Ovary (tissue), 3 donors: Measurements from ENCODE around the gene MTHFD1L.

Experiments used
- CTCF ChIP-seq, 3 donors: fragments of 450-650 bp in 2 of 3; fragments of 200-600 bp in 1 of 3; IDR thresholded peaks; one replicate each; pipeline versions ENCODE4 v1.5.1 to v1.8.0; 2016 to 2022; ENCODE audit warnings: antibody characterized with exemption in 3 of 3, mild to moderate bottlenecking in 1 of 3
- EP300 ChIP-seq: sonication (generic); formaldehyde crosslinking; IDR thresholded peaks from one replicate; pipeline ENCODE4 v1.6.1; 2017; ENCODE audit warnings: antibody characterized with exemption
- POLR2A ChIP-seq: fragments of 450-650 bp; IDR thresholded peaks from one replicate; pipeline ENCODE4 v1.6.1; 2017; ENCODE audit warnings: antibody characterized with exemption, mild to moderate bottlenecking, moderate library complexity
- donor health status: DM: no; HTN: no; CAD: no.

GRCh38 chr6:150966786-150967185 is 101.3 kb downstream of the MTHFD1L start:
- no peak for TF ChIP-seq CTCF (IDR thresholded peaks at IDR 0.05)
- TF ChIP-seq POLR2A: no peak
- TF ChIP-seq EP300: no peak
